Stimulated activated CD8-positive, alpha-beta memory T cell treated with anti-CD3 and anti-CD28 coated beads, Interleukin-15, amount 100 ng/mL, for 4 hours (primary cell): Measurements from ENCODE around the gene CCDC89.

Experiments
- DNase-seq, 2 donors: peaks; one replicate each; pipeline ENCODE4 v3.0.0-alpha.2; 2020; ENCODE audit warnings: low read depth in 2 of 2

CCDC89 gene

GRCh38 chr11:85685820-85686459 is at the start of gene CCDC89:
Gene CCDC89 (minus strand): TSS chr11:85686195. CDS start chr11:85686130, 65 bp downstream.
- no peak for DNase-seq

DNA sequence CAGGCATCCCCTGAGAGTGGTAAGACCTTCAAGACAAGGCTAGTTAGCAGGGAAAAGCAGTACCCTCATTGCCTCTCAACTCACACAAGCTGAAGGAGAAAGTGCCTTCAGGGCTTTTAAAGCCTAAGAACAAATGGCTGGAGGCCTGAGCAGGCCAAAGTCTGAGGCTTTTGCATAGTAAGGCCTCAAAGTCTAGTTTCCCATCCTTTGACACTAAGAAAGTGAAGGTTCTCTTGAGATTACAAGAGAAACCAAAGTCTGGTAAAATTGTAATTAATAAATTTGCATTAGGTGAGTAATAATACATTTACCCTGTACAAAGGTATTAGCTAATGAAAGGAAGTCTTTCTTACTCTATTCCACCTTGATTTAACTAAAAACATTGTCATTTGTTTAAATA is 47.0 kb upstream of the CCDC89 start:
- no peak for DNase-seq

GRCh38 chr11:85726381-85726780 is 40.4 kb upstream of the CCDC89 start:
- no peak for DNase-seq

DNA sequence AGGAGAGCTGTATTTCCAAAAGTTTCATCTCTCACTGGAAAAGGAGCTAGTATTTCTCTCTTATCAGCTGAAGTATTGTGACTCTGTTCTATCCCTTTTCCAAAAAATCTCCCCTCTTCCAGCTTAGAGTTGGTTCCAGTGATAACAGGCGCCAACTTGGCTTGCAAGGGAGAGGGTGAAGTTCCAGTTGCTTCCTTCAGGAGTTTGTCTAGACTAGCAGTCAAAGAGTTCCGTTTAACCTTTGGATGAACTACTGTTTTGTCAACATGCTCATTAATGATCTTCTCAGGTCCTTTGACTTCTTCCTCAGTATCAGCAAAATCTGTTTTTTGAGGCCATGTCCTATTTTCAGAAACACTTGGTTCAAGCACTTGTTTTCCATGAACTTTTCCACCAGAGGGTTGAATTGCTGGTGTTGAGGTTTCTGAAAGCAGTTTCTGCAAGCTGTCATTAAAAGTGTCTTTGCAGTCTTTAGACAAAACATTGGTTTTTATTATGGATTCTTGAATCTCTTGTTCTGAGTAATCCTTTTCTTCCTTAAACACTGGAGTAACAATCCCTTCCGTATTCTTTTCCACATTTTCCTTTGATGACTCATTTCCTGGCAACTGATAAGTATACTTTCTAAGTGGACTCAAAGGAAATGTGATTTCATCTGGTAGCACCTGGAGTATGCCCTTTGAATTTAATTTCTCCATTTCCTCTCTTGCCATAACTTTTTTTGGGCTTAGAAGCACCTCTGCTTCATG is 39.7 kb upstream of the CCDC89 start:
- DNase-seq = no peak

- DNase-seq = no peak
Observed at GRCh38 chr11:85724748-85725465, 38.9 kb upstream of the CCDC89 start.

GRCh38 chr11:85723088-85723487 is 37.1 kb upstream of the CCDC89 start:
- no peak for DNase-seq

- no peak for DNase-seq
Observed at GRCh38 chr11:85721191-85721590, 35.2 kb upstream of the CCDC89 start.

- DNase-seq = no peak
Observed at GRCh38 chr11:85718991-85719807, 33.2 kb upstream of the CCDC89 start.

DNA sequence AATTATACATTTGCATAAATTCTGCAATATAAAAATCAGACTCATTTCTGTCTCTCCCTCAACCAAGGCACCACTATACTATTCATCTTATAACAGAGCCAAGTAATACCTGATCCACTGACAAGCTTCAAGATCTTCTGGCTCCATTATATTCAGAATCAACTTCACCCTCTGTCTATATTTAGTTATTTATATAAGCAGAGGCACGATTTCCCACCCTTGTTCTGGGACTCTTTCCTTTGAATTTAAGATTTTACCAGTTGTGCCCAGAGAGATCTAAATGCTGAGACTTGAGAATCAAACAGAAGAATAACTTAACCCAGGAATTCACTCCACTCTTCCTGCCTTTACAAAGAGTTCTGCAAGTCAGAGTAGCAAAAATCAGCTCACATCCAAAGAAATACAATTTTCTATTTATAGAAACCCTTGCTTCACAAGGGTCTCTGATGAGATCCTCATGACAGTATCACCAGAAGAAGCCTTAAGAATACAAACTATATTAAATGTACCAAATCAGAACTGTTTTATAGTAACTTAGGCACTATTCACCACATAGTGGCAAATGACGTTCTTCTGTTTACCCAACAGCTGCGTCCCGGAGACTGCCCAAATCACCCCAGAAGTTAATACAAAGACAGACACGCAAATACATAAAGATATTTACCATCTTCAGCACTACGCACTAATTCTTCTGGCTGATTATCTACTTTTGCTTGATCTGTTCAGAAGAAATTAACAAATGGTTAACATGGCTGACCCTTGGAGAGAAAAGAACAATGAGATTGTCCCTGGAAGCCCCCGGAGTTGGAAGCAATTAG is 32.3 kb upstream of the CCDC89 start:
- DNase-seq = no peak

GRCh38 chr11:85717429-85717828 is 31.4 kb upstream of the CCDC89 start:
- DNase-seq = no peak

DNA sequence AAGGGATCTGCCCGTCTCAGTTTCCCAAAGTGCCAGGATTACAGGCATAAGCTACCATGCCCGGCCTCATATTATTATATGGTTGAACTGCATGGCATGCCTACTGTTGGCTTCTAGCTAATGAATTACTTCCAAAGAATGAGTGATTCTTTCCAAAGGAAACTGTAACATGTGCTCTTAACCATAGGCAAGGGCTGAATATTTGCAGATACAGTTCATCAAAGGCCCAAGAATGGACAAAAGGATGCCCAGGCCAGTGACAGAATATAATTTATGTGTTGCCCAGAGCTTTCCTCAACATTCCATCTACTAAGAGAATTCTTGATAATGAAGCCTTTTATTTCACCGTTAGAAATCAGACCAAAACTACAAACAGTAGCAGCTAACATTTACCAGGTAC is 27.0 kb upstream of the CCDC89 start:
- DNase-seq = no peak

GRCh38 chr11:85710917-85711316 is 24.9 kb upstream of the CCDC89 start:
- DNase-seq = no peak

DNA sequence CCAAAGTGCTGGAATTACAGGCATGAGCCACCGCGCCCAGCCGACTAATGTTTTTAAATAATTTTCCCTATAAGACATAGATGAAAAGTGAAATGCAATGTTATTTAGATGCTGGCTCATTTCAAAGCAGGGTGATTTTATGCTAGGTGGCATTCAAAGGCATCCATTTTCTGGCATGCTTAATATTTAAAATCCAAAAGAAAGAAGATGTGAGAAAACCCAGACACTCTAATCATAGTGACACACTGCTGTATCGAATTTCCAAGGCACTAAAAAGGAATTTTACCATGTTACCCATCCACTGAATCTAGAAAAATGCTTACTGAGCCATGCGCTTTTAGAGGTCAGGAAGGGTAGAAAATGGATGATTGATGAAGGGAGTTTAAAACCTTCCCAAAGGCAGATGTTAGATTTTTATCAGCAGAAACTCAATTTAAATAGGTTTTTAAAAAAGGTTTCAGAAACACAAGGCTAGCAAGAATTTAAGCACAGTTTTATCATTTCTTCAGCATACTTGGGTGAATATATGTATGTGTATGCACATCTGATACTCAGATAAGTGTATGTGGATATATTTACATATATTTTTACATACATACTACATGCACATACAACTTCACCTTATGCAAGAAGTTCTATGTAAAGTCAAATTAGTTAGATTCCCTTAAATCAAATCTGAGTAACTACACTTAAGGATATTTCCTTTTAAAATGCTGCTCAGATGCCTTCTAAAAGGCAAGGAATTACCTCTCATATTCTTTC is 24.1 kb upstream of the CCDC89 start:
- DNase-seq = no peak

- no peak for DNase-seq
Observed at GRCh38 chr11:85705800-85706199, 19.8 kb upstream of the CCDC89 start.

- DNase-seq = no peak
Observed at GRCh38 chr11:85704967-85705366, 19.0 kb upstream of the CCDC89 start.

- no peak for DNase-seq
Observed at GRCh38 chr11:85699957-85700741, 14.2 kb upstream of the CCDC89 start.

GRCh38 chr11:85698195-85698594 is 12.2 kb upstream of the CCDC89 start:
- DNase-seq = no peak

DNA sequence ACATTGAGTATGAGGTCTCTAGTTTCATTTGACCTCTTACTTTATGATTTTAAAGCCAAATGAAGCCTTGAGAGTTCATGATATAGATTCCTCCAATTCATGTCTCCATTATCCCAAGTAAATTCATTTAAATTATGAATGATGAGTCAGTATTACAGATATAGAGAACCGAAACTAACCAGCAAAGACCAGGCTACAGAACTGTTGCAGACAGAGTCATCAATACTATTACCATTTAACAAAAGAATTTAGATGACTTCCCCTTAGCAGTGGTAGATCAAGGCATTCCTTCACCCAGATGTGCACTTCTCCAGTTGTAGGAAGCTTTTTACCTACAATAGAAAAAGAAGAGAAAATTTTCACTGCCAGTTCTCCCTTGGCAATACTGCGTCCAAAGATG is 11.8 kb upstream of the CCDC89 start:
- DNase-seq = no peak

DNA sequence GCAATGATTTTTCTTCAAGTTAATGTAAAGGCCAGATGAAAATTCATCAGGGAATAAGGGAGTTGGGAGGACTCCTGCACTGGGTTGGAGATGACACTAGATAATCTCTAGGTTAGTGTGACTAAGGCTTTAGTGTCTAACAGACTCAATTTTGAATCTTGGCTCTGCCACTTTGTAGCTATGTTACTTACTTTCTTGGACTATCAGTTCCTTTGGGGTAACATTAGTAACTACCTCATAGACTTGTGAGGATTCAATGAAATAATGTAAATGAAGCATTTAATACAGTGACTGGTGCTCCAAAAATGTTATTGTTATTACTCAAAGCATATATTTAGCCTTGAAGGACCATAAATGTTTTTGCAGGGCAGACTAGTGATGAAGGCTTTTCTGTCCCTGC is 9.6 kb upstream of the CCDC89 start:
- no peak for DNase-seq
